ENCODE results near the gene CRYAA.

DNA sequence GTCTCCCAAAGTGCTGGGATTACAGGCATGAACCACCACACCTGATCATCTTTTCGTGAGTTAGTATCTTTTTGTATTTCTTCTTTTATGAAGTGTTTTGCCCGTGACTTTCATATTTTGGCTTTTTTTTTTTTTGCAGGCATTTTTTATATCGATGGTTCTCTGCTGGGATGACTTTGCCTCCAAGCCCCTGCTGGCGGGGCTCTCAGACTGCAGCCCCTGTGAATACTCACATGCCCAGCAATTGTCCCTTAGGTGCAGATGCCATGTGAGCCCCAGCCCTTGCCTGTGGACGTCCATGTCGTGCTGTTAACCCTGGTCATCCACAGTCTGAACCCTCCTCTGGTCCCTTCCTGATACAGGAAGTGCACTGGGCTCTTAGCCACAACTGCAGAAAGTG, 21.7 kb downstream of the CRYAA start:
- TF ChIP-seq, protein P1, sequence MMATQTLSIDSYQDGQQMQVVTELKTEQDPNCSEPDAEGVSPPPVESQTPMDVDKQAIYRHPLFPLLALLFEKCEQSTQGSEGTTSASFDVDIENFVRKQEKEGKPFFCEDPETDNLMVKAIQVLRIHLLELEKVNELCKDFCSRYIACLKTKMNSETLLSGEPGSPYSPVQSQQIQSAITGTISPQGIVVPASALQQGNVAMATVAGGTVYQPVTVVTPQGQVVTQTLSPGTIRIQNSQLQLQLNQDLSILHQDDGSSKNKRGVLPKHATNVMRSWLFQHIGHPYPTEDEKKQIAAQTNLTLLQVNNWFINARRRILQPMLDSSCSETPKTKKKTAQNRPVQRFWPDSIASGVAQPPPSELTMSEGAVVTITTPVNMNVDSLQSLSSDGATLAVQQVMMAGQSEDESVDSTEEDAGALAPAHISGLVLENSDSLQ (IDR thresholded peaks at IDR 0.05) = no peak
- TF ChIP-seq SP1 (IDR thresholded peaks at IDR 0.05) = no peak

Measured in HEK293T (cell line).